ENCODE data around the gene LMO7.
A peak's percentile ranks its signal among the peaks of the same experiment; 100 is the strongest.
"Not testable (repeated sequence)": the region's sequence is repeated elsewhere in the genome, so short reads cannot be mapped to it uniquely, and the experiment has no call there.

The LMO7 gene

DNA sequence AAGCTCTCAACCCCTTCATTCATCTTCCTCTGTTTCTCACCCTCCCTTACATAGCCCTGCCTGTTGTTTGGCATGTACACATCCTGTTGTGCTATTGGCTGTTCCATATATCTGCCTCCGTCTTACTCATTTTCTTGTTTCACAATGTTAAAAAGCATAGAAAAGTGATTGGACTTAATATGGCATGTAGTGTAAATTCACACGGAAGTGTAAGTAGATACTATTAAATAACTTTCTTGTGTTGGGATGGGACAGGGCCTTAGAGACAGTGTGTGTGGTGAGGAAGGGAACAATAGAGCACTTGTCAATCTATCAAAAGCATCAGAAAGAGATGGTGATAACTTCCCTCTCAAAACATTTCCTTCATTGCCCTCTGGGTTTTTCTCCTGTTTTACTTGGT lies 12.3 kb downstream of the LMO7 start:
- DNase-seq: no peak

DNA sequence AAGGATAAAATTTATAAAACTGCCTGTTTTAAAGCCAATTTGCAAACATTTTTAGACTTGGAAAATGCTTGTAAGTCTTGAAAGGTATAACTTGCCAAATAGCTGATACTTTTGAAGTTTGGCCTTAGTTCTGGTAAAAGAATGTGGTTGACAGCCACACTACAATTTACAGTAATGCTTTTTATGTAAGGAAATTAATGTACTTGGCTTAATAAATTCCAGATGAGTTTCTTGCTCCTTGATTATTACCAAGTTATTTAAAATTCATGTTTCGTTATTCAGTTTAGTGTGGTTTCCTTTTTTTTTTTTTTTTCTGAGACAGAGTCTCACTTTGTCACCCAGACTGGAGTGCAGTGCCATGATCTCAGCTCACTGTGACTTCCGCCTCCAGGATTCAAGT lies 14.9 kb downstream of the LMO7 start:
- no peak for DNase-seq

DNA sequence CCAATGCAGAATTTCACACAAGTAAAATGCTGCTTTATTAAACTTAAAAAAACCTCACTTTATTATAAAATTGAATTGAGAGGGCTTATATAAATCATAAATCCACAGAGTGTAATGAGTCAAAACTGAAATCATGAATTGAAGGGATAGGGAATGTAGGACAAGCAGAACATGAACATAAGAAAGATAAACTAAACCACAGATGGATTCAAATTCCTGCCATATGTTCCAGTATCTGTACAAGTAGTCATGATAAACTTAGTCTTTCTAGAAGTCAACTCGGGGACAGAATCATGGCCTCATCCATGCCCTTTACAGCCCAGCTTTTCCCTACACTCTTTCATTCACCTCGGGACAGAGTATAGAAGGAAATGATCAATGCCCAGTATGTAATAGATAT lies 16.6 kb downstream of the LMO7 start:
- DNase-seq: no peak

DNA sequence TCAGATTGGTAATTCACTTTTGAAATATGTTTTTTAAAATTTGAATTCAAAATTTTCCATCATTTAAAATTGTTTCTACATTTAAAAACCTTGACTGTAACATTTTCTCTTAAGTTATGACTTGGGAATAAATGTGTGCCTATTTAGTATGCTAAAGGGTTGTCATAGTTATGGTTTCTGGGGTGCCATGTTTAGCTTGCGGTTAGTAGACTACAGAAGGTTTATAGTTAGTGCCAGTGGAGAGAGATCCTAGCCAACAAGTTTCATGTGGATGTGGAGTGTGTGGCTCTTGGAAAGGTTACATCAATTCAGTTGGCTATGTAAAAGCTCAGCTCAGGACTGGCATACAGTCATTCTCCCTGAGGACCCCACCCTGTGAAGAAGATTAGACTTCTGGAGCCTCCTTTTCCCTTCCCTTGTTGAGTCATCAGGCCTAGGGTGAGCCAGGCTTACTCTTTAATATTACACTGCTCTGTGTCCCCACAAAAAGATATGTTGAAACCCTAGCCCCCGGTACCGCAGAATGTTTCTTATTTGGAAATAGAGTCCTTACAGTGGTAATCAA lies 20.4 kb downstream of the LMO7 start:
- DNase-seq: no peak

DNA sequence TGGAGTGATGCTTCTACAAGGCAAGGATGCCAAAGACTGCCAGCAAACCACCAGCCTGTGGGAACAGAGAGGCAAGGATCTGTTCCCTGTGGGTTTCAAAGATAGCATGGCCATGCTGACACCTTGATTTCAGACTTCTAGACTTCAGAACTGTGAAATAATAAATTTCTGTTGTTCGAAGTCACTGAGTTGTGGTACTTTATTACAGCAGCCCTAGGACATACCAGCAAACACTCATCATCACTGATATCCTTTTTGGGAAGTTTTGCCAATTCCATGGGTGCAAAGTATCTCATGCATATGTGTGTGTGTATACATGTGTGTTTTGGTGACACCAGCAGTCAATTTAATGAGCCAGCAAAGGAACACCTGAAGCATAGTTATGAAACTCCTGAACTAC lies 21.0 kb downstream of the LMO7 start:
- DNase-seq: no peak

DNA sequence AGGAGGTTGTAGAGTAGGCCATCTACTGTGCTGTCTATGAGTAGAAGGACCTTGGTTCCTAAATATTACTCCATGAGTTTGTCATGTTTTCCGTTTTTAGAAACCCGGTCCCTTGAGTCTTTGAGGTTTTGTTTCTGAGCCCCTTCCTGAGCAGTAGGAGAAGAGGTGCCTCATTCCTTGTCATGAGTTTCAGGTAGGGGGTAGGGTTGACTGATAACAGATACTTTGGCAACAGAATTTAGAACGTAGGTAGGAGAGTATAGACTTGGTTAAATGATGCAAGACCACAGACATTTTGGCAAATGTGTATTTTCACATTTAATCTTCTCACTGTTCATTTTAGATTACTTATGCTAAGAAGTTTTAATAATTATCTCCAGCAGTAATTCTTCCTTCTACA lies 24.6 kb downstream of the LMO7 start:
- no peak for DNase-seq

DNA sequence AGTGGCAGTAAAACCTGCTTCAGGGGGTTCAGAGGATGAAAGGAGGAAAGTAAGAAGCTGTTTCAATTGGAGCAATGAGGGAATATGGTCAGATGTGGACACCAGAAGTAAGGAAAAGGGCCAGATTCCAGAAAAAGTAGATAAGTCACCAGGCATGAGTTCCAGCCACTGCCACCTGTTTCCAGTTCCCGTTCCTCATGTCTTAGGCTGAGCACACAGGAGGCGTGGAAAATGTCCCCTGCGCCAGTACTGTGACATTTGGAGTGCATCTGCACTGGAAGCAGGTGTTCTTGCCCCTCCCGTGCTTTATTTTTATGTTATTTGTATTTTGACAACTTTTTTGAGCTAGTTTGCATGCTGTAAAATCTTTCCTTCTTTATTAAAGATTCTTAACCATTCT lies 25.3 kb downstream of the LMO7 start:
- no peak for DNase-seq

DNA sequence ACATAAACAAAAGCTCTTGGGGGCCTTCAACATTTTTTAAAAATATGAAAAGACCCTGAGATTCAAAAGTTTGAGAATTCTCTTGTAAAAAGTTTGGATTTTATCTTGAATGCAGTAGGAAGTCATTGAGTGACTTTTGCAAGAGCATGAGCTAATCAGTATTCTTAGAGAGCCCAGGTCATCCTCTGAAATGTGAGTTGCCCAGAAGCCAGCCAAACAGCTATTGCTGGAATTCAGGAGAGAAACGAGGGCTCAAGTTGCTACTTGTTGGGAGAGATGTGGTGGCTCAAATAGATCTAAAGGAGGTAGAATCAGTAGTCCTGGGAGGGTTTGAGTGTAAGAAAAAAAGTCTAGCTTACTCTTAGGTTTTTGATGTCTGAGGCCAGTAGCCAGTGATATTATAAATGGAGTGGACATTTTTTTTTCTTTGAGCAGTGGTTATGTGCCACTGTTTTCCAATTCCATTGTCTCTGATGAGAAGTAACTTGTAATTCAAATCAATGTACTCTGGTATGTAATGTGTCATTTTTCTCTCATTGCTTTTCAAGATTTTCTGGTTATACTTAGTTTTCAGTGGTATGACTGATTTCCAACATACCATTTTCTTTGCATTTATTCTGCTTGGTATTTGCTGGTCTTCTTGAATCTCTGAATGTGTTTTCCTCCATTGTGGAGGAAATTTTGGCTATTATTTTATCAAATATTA lies 30.7 kb downstream of the LMO7 start:
- no peak for DNase-seq

DNA sequence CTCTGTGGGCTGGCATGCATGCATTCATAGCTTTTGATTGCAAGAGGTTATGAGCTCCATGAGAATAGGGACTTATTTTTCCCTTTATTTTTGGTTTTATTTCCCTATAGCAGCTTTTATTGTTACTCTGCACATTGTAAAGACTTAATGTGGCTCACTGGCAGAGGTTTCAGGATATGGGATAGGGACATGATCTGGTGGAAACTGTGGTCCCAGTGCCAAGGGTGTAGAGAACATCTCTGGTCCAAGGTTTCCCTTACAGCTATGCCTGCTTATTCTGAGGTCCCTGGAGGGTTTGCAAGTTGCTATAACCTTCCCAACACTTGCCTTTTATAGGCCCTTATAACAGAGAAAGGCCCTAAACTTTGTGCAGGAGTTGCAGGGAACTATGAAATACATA lies 33.6 kb downstream of the LMO7 start:
- no peak for DNase-seq

DNA sequence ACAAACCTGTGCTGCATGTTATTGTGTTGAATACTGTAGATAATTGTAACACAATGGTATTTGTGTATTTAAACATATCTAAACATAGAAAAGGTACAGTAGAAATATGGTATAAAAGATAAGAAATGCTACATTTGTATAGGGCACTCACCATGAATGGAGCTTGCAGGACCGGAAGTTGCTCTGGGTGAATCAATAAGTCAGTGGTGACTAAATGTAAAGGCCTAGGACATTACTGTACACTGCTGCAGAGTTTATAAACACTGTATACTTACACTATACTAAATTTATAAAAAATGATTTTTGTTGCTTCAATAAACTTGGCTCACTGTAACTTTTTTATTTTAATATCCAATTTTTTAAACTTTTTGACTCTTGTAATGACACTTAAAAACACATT lies 34.4 kb downstream of the LMO7 start:
- DNase-seq: no peak

DNA sequence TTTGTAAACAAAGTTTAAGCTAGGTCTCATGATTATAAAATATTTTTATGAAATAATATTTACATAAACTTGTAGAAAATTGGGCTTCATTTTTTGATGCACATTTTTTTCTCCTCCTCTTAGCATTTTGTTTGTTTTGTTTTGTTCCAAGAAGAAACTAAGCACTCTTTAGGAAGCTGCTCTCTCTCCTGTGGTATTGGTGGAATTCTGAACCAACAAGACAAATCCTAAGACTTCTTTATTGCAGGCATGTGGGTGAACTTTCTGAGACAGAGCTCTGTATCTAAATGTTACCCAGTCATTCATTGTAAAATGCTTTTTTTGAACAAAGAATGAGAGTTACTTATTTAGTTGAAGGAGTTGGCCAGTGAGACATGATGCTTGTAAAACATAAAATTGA lies 39.3 kb downstream of the LMO7 start:
- no peak for DNase-seq

DNA sequence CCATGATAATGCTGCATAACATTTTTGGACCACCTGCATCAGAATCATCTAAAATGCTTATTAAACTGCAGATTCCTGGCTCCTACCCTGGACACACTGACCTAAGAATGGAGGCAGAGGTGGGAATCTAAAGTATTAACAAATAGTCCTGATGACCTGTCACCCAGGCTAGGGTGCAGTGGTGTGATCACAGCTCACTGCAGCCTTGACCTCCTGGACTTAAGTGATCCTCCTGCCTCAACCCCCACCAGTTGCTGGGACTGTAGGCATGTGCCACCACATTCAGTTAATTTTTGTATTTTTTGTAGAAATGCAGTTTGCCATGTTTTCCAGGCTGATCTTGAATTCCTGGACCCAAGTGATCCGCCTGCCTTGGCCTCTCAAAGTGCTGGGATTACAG lies 43.3 kb downstream of the LMO7 start:
- no peak for DNase-seq

DNA sequence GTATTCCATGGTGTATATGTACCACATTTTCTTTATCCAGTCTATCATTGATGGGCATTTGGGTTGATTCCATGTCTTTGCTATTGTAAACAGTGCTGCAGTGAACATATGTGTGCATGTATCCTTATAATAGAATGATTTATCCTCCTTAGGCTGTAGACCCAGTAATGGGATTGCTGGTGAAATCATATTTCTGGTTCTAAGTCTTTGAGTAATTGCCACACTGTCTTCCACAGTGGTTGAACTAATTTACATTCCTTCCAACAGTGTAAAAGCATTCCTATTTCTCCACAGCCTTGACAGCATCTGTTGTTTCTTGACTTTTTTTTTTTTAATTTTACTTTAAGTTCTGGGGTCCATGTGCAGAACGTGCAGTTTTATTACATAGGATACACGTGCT lies 44.1 kb downstream of the LMO7 start:
- not testable (repeated sequence) for DNase-seq

DNA sequence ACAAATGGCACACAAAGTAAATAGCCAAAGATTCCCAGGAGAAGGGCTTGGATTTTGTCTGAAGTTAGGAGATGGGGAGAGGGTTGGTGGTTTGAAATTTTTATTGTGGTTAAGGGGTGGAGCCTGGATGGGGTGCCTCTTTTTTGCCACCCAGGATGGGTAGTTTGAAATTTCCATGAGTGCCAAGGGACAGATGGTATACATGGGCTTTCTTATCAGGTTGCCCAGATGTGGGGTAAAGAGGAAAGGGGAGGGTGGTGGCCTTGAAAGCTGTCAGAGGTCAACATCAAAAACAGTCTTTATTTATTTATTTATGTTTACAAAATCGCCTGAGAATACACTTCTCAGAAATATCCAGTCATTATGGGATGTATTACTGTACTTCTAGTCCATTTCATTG lies 46.2 kb downstream of the LMO7 start:
- peak; percentile 65 for DNase-seq

DNA sequence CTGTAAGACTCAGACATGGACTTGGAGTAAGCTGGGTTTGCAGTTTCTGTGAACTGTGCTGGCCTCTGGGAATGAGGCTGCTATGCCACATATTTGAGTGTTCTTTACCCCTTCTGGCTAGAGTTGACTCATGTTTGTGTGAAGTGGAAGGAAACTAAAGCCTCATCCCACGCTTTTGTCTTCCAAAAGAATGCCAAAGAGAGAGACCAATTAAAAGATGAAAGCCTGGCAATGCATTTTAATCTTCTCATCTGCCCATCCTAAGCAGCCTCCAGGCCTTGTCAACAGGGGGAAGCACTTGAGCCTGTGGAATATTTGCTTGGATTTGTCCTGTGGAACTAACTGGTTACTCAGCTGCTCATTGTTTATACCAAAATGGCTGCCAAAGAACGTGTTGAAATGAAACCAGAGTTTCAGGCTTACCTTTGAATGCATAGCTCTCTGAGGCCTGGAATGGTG lies 49.1 kb downstream of the LMO7 start:
- no peak for DNase-seq

DNA sequence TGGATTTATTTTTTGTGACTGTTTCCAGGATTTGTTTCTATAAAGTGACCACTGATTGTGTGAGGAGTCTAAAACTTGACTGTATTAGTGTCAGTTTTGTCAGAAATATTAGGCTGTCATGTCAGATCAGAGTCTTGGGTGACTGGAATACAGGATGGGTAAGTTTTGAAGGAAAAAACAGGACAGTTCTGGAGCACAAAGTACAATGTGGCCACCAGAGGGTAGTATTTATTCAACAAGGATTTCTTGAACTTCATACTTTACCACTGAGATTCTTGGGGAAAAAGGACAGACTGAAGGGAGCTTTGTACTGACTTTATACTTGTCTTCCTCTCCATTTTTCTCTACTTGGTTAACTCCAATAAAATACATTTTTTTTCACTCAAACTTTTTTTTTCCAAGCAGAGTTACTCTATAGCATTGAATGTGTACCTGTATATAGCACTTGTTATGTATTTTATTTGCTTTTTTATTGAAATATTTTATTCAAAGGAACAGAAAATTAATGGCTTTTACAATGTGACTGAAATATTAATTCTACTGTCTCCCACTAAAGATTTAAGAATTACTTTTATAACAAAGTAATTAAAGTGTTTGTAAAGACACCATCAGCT lies 51.1 kb downstream of the LMO7 start:
- peak; percentile 54 for DNase-seq

DNA sequence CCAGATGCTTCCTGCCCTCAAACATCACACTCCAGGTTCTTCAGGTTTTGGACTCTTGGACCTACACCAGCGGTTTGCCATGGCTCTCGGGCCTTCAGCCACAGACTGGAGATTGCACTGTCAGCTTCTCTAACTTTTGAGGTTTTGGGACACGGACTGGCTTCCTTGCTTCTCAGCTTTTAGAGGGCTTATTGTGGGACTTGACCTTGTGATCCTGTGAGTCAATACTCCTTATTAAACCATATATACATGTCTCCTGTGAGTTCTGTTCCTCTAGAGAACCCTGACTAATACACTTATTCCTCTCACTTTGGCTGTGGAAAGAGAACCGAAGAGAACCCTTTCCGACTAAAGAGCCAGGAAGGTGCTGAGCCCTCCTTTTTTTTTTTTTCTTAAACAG lies 53.6 kb downstream of the LMO7 start:
- DNase-seq: no peak

DNA sequence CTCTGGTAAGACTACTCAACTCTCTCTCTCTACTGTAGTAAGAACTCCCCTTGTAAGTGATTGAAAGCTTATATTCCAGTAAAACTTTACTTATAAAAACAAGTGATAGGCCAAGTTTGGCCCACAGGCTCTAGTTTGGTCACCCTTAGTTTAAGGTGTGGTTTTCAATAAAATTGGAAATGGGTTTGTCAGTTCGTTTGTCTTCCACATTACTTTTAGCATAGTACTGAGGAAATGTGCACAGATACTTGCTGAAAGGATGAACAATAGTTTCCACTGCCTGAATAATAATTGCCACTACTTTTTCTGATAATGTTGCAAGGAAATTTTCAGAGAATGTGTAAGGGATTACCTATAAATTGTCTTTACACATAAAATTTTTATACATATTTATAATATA lies 54.5 kb downstream of the LMO7 start:
- DNase-seq: no peak

DNA sequence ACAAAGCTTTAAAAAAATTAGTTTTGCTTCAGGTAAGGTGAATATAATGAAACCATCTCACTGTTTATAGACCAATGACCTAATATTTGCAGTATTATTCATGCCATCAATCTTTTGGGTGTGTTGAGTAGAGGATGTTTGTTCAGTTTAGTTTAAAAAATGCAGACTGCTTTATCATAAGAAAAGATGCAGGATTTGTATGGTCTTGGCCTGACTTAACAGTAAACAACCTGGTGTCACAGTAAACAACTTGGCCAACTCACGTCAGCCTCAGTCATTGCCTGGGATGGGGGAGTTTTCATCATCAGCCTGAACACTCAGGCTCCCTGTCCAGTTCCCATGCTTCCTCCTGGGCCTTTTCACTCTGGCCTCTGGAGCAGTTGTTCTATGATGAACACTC lies 55.1 kb downstream of the LMO7 start:
- DNase-seq: no peak

DNA sequence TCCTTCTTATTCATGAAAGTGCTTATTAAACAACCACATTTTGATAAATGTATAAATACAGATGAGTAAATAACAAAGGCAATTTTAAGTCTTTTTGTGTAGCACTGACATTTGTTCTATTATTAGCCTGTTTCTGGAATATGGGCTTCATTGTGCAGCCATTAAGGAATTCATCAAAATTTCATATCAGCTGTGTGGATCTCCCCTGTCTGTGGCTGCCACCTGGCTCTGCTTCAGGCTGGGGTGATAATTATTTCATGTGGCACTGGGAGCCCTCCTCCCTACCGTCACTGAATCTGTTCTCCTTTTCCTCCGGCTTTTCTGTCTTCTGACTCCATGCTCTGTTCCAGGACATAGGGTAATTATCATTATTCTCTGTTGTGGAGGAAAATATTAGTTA lies 57.1 kb downstream of the LMO7 start:
- no peak for DNase-seq

DNA sequence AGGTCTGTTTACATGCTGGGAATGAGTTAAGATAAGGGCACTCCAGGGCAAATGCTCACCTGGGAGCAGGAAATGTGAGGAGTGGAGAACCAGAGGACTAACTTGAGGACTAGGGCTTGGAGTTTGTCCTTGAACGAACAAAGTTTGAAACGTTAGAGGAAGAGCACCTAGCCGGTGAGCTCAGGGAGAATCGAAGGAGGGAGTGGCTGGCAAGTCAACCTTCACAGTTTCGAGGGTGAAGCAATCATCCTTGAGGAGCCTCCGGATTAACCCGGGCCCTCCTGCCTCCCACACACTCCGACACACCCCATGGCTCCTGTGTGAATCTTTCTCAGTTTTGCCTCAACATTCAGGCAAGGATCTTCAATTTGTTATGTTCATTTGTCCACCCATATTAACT lies 58.6 kb downstream of the LMO7 start:
- DNase-seq: no peak

DNA sequence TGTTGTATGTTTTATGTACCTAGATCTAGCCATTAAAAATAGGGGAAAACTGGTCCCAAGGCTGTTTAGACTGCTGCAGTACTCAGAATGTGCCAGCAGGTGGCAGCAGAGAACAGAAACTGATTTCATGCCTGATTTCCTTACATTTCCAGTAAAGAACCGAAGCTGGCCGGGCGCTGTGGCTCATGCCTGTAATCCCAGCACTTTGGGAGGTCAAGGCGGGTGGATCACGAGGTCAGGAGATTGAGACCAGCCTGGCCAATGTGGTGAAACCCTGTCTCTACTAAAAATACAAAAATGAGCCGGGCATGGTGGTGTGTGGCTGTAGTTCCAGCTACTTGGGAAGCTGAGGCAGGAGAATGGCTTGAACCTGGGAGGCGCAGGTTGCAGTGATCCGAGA lies 59.8 kb downstream of the LMO7 start:
- DNase-seq: peak; percentile 75

DNA sequence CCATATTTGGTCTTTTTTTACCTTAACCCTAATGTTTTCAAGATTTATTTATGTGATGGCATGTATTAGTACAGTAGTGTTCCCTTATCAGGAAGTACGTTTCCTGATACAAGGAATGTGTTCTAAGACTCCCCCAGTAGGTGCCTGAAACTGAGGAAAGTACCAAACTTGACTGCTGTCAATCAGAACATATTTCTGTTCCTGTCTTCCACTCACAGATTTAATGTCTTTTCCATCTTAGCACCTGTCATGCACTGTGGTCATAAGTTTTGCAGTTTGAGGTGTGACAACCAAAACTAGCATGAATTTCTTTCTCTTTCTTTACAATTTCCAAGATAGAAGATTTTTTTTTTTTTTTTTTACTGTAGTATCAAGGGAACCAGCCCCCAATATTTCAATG lies 62.9 kb downstream of the LMO7 start:
- DNase-seq: no peak

DNA sequence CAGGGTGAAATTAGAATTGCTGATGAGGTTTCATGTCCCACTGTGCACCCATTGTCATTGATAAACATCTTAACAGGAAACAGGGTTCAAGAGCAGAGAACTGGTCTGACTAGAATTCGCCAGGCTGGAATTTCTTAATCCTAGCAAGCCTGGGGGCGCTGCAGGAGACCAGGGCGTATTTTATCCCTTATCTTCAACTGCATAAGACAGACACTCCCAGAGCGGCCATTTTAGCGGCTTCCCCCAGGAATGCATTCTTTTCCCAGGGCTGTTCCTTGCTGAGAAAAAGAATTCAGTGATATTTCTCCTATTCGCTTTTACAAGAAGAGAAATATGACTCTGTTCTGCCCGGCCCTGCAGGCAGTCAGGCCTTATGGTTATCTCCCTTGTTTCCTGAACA lies 63.6 kb downstream of the LMO7 start:
- not testable (repeated sequence) for DNase-seq

DNA sequence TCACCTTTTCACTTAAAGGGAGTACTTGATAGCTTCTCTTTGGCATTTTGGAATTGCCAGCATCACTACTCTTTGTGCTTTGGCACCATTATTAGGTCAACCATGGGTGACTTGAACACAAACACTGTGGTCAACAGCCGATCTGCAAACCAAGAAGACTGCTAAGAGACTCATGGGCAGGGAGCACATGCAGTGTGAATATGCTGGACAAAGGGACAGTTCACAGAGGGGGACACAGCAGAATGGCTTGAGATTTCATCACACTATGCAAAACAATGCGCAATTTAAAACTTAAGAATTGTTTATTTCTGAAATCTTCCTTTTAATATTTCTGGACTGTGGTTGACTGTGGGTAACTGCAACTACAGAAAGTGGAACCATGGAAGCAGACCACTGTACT lies 64.4 kb downstream of the LMO7 start:
- DNase-seq: no peak
